NT2/D1 (cell line): ENCODE data around the gene DSCAML1.

ENCODE experiments used
- SUZ12 ChIP-seq: IDR thresholded peaks from 2 replicates; pipeline ENCODE4 v1.6.1; 2011; ENCODE audit not compliant: insufficient read length, insufficient read depth; ENCODE audit errors: extremely low read depth
- YY1 ChIP-seq: IDR thresholded peaks from 2 replicates; pipeline ENCODE4 v1.6.1; 2011; ENCODE audit not compliant: insufficient read length, insufficient read depth
- ZNF274 ChIP-seq: IDR thresholded peaks from 2 replicates; pipeline ENCODE4 v1.6.1; 2011; ENCODE audit warnings: mild to moderate bottlenecking, low read depth, low read length

DNA sequence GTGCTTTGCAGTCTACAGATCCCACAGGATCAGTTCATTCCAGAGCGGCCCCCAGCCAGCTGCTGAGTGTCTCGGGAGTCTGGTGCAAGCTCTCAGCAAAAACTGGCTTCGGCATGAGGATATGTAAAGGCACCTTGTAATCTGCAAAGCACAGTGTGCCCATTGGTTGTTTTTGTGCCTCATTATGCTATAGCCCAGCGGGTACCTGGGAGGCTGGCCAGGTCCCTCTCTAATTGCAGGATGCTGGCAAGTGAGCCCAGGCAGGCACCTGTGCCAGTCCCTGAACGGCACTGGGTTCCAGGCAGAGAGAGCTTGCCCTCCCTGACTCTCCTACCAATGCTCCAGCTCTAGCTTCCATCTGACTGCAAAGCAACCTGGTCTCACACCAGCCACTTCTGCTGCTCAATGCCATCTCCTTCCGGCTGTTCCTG lies 128.7 kb downstream of the DSCAML1 start:
- no peak for TF ChIP-seq SUZ12
- TF ChIP-seq ZNF274 = no peak
- TF ChIP-seq YY1 = no peak
